ENCODE results near the gene CASP10. TPM values are rescaled to one million over a fixed set of nuclear protein-coding genes. Genes with fewer than 3 reads are reported as not detected.

CASP10 gene
- total and polyA plus RNA-seq, 9 of the 15 experiments (the other 6 are each of a cell fraction or from before 2014, with no cell fraction given) = 7.1 to 20.4 (median 10.8) TPM

GRCh38 chr2:201158111-201158929 is 24.6 kb upstream of the CASP10 start (continued):
- TF ChIP-seq HNRNPL (IDR thresholded peaks at IDR 0.05; ENCODE audit: low read depth, low read length) = no peak
- no peak for TF ChIP-seq SMARCC2 (IDR thresholded peaks at IDR 0.05; ENCODE audit: low read depth)
- TF ChIP-seq NR2C2 (CRISPR knock-in tag; IDR thresholded peaks at IDR 0.05) = no peak
- 0 out of 2 replicates have a peak, but pooled peaks have one; percentile 8 for TF ChIP-seq NR2C2 (tag; IDR thresholded peaks at IDR 0.05)
- peak; percentile 81 for TF ChIP-seq ZNF24 (IDR thresholded peaks at IDR 0.05)
- TF ChIP-seq LARP7 (IDR thresholded peaks at IDR 0.05) = no peak
- no peak for TF ChIP-seq CHD7 (IDR thresholded peaks at IDR 0.05; ENCODE audit: low read depth, low read length)
- TF ChIP-seq ATF6 (CRISPR knock-in tag; IDR thresholded peaks at IDR 0.05) = no peak
- no peak for TF ChIP-seq ZNF133 (CRISPR knock-in tag; IDR thresholded peaks at IDR 0.05)
- TF ChIP-seq TFAP4 (CRISPR knock-in tag; IDR thresholded peaks at IDR 0.05; ENCODE audit: borderline replicate concordance) = peak; percentile 98
- no peak for TF ChIP-seq KAT7 (CRISPR knock-in tag; IDR thresholded peaks at IDR 0.05; ENCODE audit: borderline replicate concordance)

All from K562 (cell line).